ENCODE results near the gene CFAP126. TPM values are rescaled to one million over a fixed set of nuclear protein-coding genes. Genes with fewer than 3 reads are reported as not detected.
"Not testable (repeated sequence)": the region's sequence is repeated elsewhere in the genome, so short reads cannot be mapped to it uniquely, and the experiment has no call there.

CFAP126 gene
- total and polyA plus RNA-seq, 2 of the 8 experiments (the other 6 are each of a cell fraction or from before 2014, with no cell fraction given) = not detected

DNA sequence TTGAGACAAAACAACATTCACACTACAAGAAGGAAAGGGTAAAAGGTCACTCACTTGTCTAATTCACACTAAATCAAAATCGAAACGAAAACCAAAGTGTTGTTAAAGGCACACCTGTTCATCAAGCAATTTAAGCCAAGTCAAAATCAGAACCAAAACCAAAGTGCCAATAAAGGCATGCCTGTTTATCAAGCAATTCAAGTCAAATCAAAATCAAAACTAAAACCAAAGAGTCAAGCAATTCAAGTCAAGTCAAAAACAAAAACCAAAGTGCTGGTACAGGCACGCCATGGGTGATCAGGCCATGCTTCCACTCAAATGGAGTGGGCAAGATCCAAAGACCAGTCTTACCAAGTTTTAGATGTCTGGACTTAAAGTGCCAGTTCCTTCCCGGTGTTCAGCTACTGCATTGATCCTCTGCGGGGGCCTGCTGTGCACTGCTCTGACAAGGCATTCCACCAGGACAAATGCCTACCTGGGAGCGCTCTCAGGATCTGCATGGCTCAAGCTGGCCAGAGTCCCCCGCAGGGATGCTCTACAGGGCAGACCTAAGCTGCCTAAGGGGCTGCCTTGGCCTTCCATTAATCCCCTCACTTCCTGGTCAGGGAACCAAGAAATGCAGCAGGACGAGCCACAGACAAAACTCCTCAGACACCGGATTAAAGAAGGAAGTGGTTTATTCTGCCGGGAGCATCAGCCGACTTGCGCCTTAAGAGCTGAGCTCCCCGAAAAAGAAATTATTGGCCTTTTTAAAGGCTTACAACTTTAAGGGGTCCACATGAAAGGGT lies 42.4 kb upstream of the CFAP126 start:
- H3K79me2 ChIP-seq (ENCODE audit: control insufficient read depth in 1 of 2, insufficient read depth in 2 of 2, low read length in 2 of 2); H2AFZ ChIP-seq (ENCODE audit: low read length); H3K36me3 ChIP-seq (ENCODE audit: control insufficient read depth in 2 of 4, insufficient read depth in 4 of 4, low read length in 3 of 4); H3K4me1 ChIP-seq (replicated peaks in 1 of 4; ENCODE audit: control insufficient read depth in 3 of 4, insufficient read depth in 4 of 4, low read length in 3 of 4); H3K4ac ChIP-seq (replicated peaks; ENCODE audit: insufficient read length, low read depth, low read length); H3K9ac ChIP-seq (replicated peaks in 1 of 4; ENCODE audit: extremely low read depth in 1 of 4, low read depth in 3 of 4, low read length in 3 of 4); H3K18ac ChIP-seq (ENCODE audit: extremely low read depth, low read length); H3K56ac ChIP-seq (replicated peaks; ENCODE audit: insufficient read length, low read depth, low read length); H4K20me1 ChIP-seq (replicated peaks in 1 of 2; ENCODE audit: control insufficient read depth in 1 of 2, insufficient read depth in 2 of 2, low read length in 2 of 2); FAIRE-seq; H2BK5ac ChIP-seq (ENCODE audit: low read depth, low read length); H3K14ac ChIP-seq (ENCODE audit: insufficient read length); H2BK20ac ChIP-seq (ENCODE audit: low read length); H3K23ac ChIP-seq (ENCODE audit: insufficient read length); H3K27ac ChIP-seq (ENCODE audit: low read depth, low read length); H3K4me2 ChIP-seq (ENCODE audit: insufficient read depth in 1 of 2, low read depth in 2 of 2, low read length in 2 of 2); H3K9me3 ChIP-seq (ENCODE audit: insufficient read depth in 2 of 2, low read depth in 1 of 2, low read length in 1 of 2); H4K8ac ChIP-seq (ENCODE audit: extremely low read depth, insufficient read depth, low read length); H3K27me3 ChIP-seq (replicated peaks in 1 of 4; ENCODE audit: control insufficient read depth in 3 of 4, extremely low read depth in 1 of 4, insufficient read depth in 3 of 4, low read length in 3 of 4); H3K23me2 ChIP-seq (ENCODE audit: low read depth, low read length); H2BK120ac ChIP-seq (replicated peaks; ENCODE audit: low read depth, low read length); H3K4me3 ChIP-seq (ENCODE audit: extremely low read depth in 1 of 4, insufficient read depth in 2 of 4, low read depth in 3 of 4, low read length in 4 of 4); H2AK5ac ChIP-seq (ENCODE audit: low read depth, low read length); H3K79me1 ChIP-seq (ENCODE audit: low read depth, low read length); H4K91ac ChIP-seq (replicated peaks; ENCODE audit: insufficient read length, low read length); DNase-seq (ENCODE audit: low read depth in 1 of 2, low spot score in 2 of 2); H2BK12ac ChIP-seq (ENCODE audit: low read depth, low read length); H2BK15ac ChIP-seq (ENCODE audit: low read length); H4K5ac ChIP-seq (ENCODE audit: insufficient read length, low read depth, low read length): not testable (repeated sequence)
- ChIA-PET CTCF (ENCODE audit: partially characterized antibody) (interaction anchor here (0.7 to 1.5 kb wide), 5 partner anchors 10 to 210 kb away, joined by 3 to 6 read pairs (median 3); no protein-coding TSS in a partner anchor), POLR2A (ENCODE audit: partially characterized antibody) (interaction anchor here (1.3 kb wide), 1 partner anchor 43 kb away, joined by 3 read pairs; no protein-coding TSS in a partner anchor)
- 88% methylated on average over 13 of the region's 13 CpGs; no CpG with 5 or more reads in 1 of the 2 experiments for WGBS, 2 experiments (ENCODE audit: extremely low coverage in 1 of 2, insufficient coverage in 1 of 2, insufficient read length in 1 of 2, insufficient replicate concordance in 2 of 2, low coverage in 1 of 2, low lambda C conversion rate in 2 of 2, missing lambda C conversion rate in 1 of 2)

Data from H1 (cell line).